Neural progenitor cell (in vitro differentiated cells): ENCODE data around the gene UNC13B. TPM values are rescaled to one million over a fixed set of nuclear protein-coding genes. Genes with fewer than 3 reads are reported as not detected.

ENCODE experiments used
- DNase-seq: peaks from one replicate; pipeline ENCODE4 v3.0.0-alpha.2; 2016; ENCODE audit warnings: low spot score
- H2AFZ ChIP-seq: fragments of 200-600 bp; sonication (generic); replicated peaks from 2 replicates; pipeline ENCODE4 v1.6.1; 2016; ENCODE audit warnings: antibody characterized with exemption
- H3F3A ChIP-seq: fragments of 200-600 bp; sonication (generic); 2 replicates; pipeline ENCODE4 v1.6.1; 2016; ENCODE audit warnings: antibody characterized with exemption, low read depth
- H3K27ac ChIP-seq: fragments of 200-600 bp; sonication (generic); 2 replicates; pipeline ENCODE4 v1.5.1; 2016; ENCODE audit warnings: mild to moderate bottlenecking
- H3K27me3 ChIP-seq: fragments of 200-600 bp; sonication (generic); 2 replicates; pipeline ENCODE4 v1.6.1; 2016; ENCODE audit warnings: mild to moderate bottlenecking, moderate library complexity
- H3K36me3 ChIP-seq: fragments of 200-600 bp; sonication (generic); 2 replicates; pipeline ENCODE4 v1.5.1; 2016
- H3K4me1 ChIP-seq: fragments of 200-600 bp; sonication (generic); 2 replicates; pipeline ENCODE4 v1.6.1; 2016; ENCODE audit warnings: mixed run types
- H3K4me2 ChIP-seq: fragments of 200-600 bp; sonication (generic); 2 replicates; pipeline ENCODE4 v1.6.1; 2016
- H3K4me3 ChIP-seq: fragments of 200-600 bp; sonication (generic); 2 replicates; pipeline ENCODE4 v1.5.1; 2016
- H3K79me2 ChIP-seq: fragments of 200-600 bp; sonication (generic); 2 replicates; pipeline ENCODE4 v1.6.1; 2016; ENCODE audit warnings: low read depth
- H3K9ac ChIP-seq: fragments of 200-600 bp; sonication (generic); 2 replicates; pipeline ENCODE4 v1.6.1; 2016
- H3K9me3 ChIP-seq: fragments of 200-600 bp; sonication (generic); 2 replicates; pipeline ENCODE4 v1.5.1; 2016; ENCODE audit warnings: low read depth
- H4K20me1 ChIP-seq: fragments of 200-600 bp; sonication (generic); 2 replicates; pipeline ENCODE4 v1.6.1; 2016; ENCODE audit warnings: low read depth
- H3K27ac Mint-ChIP-seq: 3 replicates; pipeline ENCODE4 v1.8.0; 2021; ENCODE audit warnings: mixed read lengths
- H3K27me3 Mint-ChIP-seq: 2 replicates; pipeline ENCODE4 v1.8.0; 2022; ENCODE audit warnings: low read depth, mild to moderate bottlenecking, inconsistent platforms, moderate library complexity, mixed read lengths; ENCODE audit not compliant: insufficient read depth
- H3K36me3 Mint-ChIP-seq: 3 replicates; pipeline ENCODE4 v1.8.0; 2021; ENCODE audit warnings: mixed read lengths
- H3K4me1 Mint-ChIP-seq: 3 replicates; pipeline ENCODE4 v1.8.0; 2021; ENCODE audit warnings: mixed read lengths
- H3K4me3 Mint-ChIP-seq: 3 replicates; pipeline ENCODE4 v1.8.0; 2021; ENCODE audit warnings: mild to moderate bottlenecking, moderate library complexity, mixed read lengths
- H3K9me3 Mint-ChIP-seq: 3 replicates; pipeline ENCODE4 v1.8.0; 2020; ENCODE audit warnings: mixed read lengths
- CTCF ChIP-seq: fragments of 200-600 bp; sonication (generic); IDR thresholded peaks from 2 replicates; pipeline ENCODE4 v1.5.1; 2017; ENCODE audit warnings: antibody characterized with exemption, mild to moderate bottlenecking
- EZH2 ChIP-seq: fragments of 200-600 bp; sonication (generic); IDR thresholded peaks from 2 replicates; pipeline ENCODE4 v1.6.1; 2017; ENCODE audit warnings: antibody characterized with exemption, mild to moderate bottlenecking, moderate library complexity
- EZH2phosphoT487 ChIP-seq: fragments of 200-600 bp; sonication (generic); IDR thresholded peaks from 2 replicates; pipeline ENCODE4 v1.6.1; 2017; ENCODE audit warnings: antibody characterized with exemption
- total RNA-seq: library from RNA; depleted of rRNA; stranded (reverse); fragments of >200 nt; gene quantifications from 2 replicates; pipeline ENCODE4 v1.2.3, GENCODE V29; 2015; ENCODE audit warnings: low replicate concordance

The UNC13B gene
- total RNA-seq, 1 donor from 2014 or later = 40.7 TPM

- no peaks in the 10 kb centered on the region for H3K36me3 ChIP-seq
- Mint-ChIP-seq H3K27me3 (peaks cover 4% of the 10 kb centered on the region), H3K4me1 (no peaks in the 10 kb centered on the region), H3K4me3 (no peak overlapping the region), H3K9me3 (peaks cover 32% of the 10 kb centered on the region), H3K27ac (no peak overlapping the region), H3K36me3 (peaks cover 8% of the 10 kb centered on the region)
- H3K9me3 ChIP-seq = no peaks in the 10 kb centered on the region
- no peak overlapping the region for H2AFZ ChIP-seq
- H3F3A ChIP-seq = no peaks in the 10 kb centered on the region
- H3K4me3 ChIP-seq = no peak overlapping the region
- no peaks in the 10 kb centered on the region for H3K27me3 ChIP-seq
- no peak overlapping the region for H3K27ac ChIP-seq
- no peaks in the 10 kb centered on the region for H4K20me1 ChIP-seq
- no peak overlapping the region for H3K9ac ChIP-seq
- TF ChIP-seq CTCF (no peak), EZH2phosphoT487 (no peak), EZH2 (no peak)
- no peaks in the 10 kb centered on the region for H3K79me2 ChIP-seq
- DNase-seq = no peak
- H3K4me2 ChIP-seq = no peak overlapping the region
- H3K4me1 ChIP-seq = no peaks in the 10 kb centered on the region
These were observed 43.5 kb downstream of the UNC13B start for GRCh38 chr9:35205340-35205739.

- no peaks in the 10 kb centered on the region for H3K36me3 ChIP-seq
- no peak overlapping the region for H3K9ac ChIP-seq
- H3K36me3 Mint-ChIP-seq = no peaks in the 10 kb centered on the region
- no peaks in the 10 kb centered on the region for H3K9me3 Mint-ChIP-seq
- no peak for TF ChIP-seq EZH2
- TF ChIP-seq EZH2phosphoT487 = no peak
- no peak for TF ChIP-seq CTCF
- H3K27ac ChIP-seq = no peak overlapping the region
- no peak overlapping the region for H3K27ac Mint-ChIP-seq
- no peak overlapping the region for H3K4me2 ChIP-seq
- H3K27me3 Mint-ChIP-seq = no peaks in the 10 kb centered on the region
- no peaks in the 10 kb centered on the region for H3K4me1 Mint-ChIP-seq
- no peaks in the 10 kb centered on the region for H3F3A ChIP-seq
- H2AFZ ChIP-seq = no peak overlapping the region
- no peak for DNase-seq
- H3K4me3 Mint-ChIP-seq = no peak overlapping the region
- H4K20me1 ChIP-seq = no peaks in the 10 kb centered on the region
- H3K27me3 ChIP-seq = no peaks in the 10 kb centered on the region
- no peaks in the 10 kb centered on the region for H3K9me3 ChIP-seq
- no peak overlapping the region for H3K4me3 ChIP-seq
- H3K79me2 ChIP-seq = no peaks in the 10 kb centered on the region
- no peaks in the 10 kb centered on the region for H3K4me1 ChIP-seq
These were observed 50.0 kb downstream of the UNC13B start for GRCh38 chr9:35211854-35212253.

- Histone ChIP-seq H3K27me3 (no peaks in the 10 kb centered on the region), H3K4me3 (no peak overlapping the region), H3K79me2 (peaks cover 14% of the 10 kb centered on the region), H3K36me3 (peaks cover 4% of the 10 kb centered on the region), H3K9ac (no peak overlapping the region), H3K4me1 (no peaks in the 10 kb centered on the region), H4K20me1 (no peaks in the 10 kb centered on the region), H3F3A (no peaks in the 10 kb centered on the region), H3K9me3 (peaks cover 4% of the 10 kb centered on the region), H3K4me2 (no peak overlapping the region), H2AFZ (no peak overlapping the region), H3K27ac (no peak overlapping the region)
- no peak for DNase-seq
- H3K36me3 Mint-ChIP-seq = no peaks in the 10 kb centered on the region
- no peak for TF ChIP-seq EZH2
- TF ChIP-seq EZH2phosphoT487 = no peak
- no peak for TF ChIP-seq CTCF
- H3K4me3 Mint-ChIP-seq = no peak overlapping the region
- H3K27me3 Mint-ChIP-seq = peaks cover 3% of the 10 kb centered on the region
- H3K9me3 Mint-ChIP-seq = peaks cover 19% of the 10 kb centered on the region
- H3K27ac Mint-ChIP-seq = no peak overlapping the region
- H3K4me1 Mint-ChIP-seq = no peaks in the 10 kb centered on the region
These were observed 59.0 kb downstream of the UNC13B start for GRCh38 chr9:35220659-35221338.
